CD4-positive, alpha-beta T cell (primary cell): ENCODE measurements around the gene FOCAD. TPM values are rescaled to one million over a fixed set of nuclear protein-coding genes. Genes with fewer than 3 reads are reported as not detected.

ENCODE experiments used
- ATAC-seq: fragments of 200-7000 bp; cut with Tn5 transposase; one replicate; pipeline ENCODE4 v1.10.0; 2022; ENCODE audit warnings: mild to moderate bottlenecking; ENCODE audit not compliant: poor library complexity
- CTCF ChIA-PET: fragments of 350-600 bp; sonication (Branson Sonifier 250); formaldehyde crosslinking; loops from one replicate; lab custom pipeline; 2021; ENCODE audit warnings: antibody characterized with exemption, inconsistent platforms; lab: Charles Lee
- POLR2A ChIA-PET: fragments of 350-600 bp; sonication (Branson Sonifier 250); formaldehyde crosslinking; loops from one replicate; lab custom pipeline; 2021; ENCODE audit warnings: antibody characterized with exemption, inconsistent platforms; lab: Charles Lee
- DNase-seq, 14 experiments: peaks; one replicate each; pipeline ENCODE4 v3.0.0-alpha.2; 2013 to 2020; ENCODE audit warnings: mixed read lengths in 2 of 14
- H3K27ac ChIP-seq, 2 donors: one replicate each; pipeline versions ENCODE4 v1.5.1 to v1.7.0; 2013; ENCODE audit warnings: low read length in 2 of 2, low read depth in 1 of 2, mild to moderate bottlenecking in 1 of 2
- H3K27me3 ChIP-seq, 2 experiments: 1 replicate in 1 of 2; 2 replicates in 1 of 2; pipeline versions ENCODE4 v1.6.1 to v1.7.0; 2013; ENCODE audit warnings: low read length in 2 of 2, control low read depth in 1 of 2, mild to moderate bottlenecking in 1 of 2, moderate library complexity in 1 of 2; ENCODE audit not compliant: insufficient read depth in 2 of 2, control insufficient read depth in 1 of 2
- H3K36me3 ChIP-seq: one replicate; pipeline ENCODE4 v1.6.1; 2013; ENCODE audit warnings: low read length, control low read depth; ENCODE audit not compliant: insufficient read depth
- H3K4me1 ChIP-seq: one replicate; pipeline ENCODE4 v1.6.1; 2013; ENCODE audit warnings: low read length, control low read depth; ENCODE audit not compliant: insufficient read depth
- H3K4me3 ChIP-seq: one replicate; pipeline ENCODE4 v1.5.1; 2013; ENCODE audit warnings: mild to moderate bottlenecking, low read length, moderate library complexity
- H3K9me3 ChIP-seq, 2 experiments: 1 replicate in 1 of 2; 2 replicates in 1 of 2; pipeline versions ENCODE4 v1.6.1 to v1.7.0; 2013; ENCODE audit warnings: low read length in 2 of 2, mild to moderate bottlenecking in 2 of 2, control low read depth in 1 of 2, moderate library complexity in 1 of 2; ENCODE audit not compliant: control insufficient read depth in 1 of 2, insufficient read depth in 1 of 2
- H3K27ac Mint-ChIP-seq: one replicate; pipeline ENCODE4 v1.8.0; 2020; ENCODE audit warnings: mixed read lengths
- H3K27me3 Mint-ChIP-seq: one replicate; pipeline ENCODE4 v1.8.0; 2021; ENCODE audit warnings: mixed read lengths
- H3K36me3 Mint-ChIP-seq: one replicate; pipeline ENCODE4 v1.8.0; 2021; ENCODE audit warnings: low read depth, mixed read lengths
- H3K4me1 Mint-ChIP-seq: one replicate; pipeline ENCODE4 v1.8.0; 2021; ENCODE audit warnings: low read depth, mixed read lengths
- H3K4me3 Mint-ChIP-seq: one replicate; pipeline ENCODE4 v1.8.0; 2020; ENCODE audit warnings: mild to moderate bottlenecking, mixed read lengths
- H3K9me3 Mint-ChIP-seq: one replicate; pipeline ENCODE4 v1.8.0; 2020; ENCODE audit warnings: mixed read lengths
- CTCF ChIP-seq: fragments of 200-600 bp; IDR thresholded peaks from one replicate; pipeline ENCODE4 v1.8.0; 2022; ENCODE audit warnings: antibody characterized with exemption, mild to moderate bottlenecking
- intact Hi-C, 2 experiments: fragments of 100-400 bp; cut with DNase I in 1 of 2; cut with micrococcal nuclease in 1 of 2; formaldehyde crosslinking; loops; one replicate each; pipeline versions ENCODE4 v1.15.1 to v1.9.0; 2023 to 2025; cut with DNase I, micrococcal nuclease
- total RNA-seq, 174 experiments: library from RNA in 2 of 174; stranded (reverse) in 2 of 174; gene quantifications; one replicate each; pipeline ENCODE4 v1.2.3 and lab custom pipeline; 2021 to 2026

Gene FOCAD
- total RNA-seq, 2 experiments from 2014 or later: 12.4 to 14.1 TPM

- Histone ChIP-seq H3K36me3 (no peaks in the 10 kb centered on the region), H3K9me3 (no peaks in the 10 kb centered on the region), H3K27ac (no peak overlapping the region), H3K4me1 (peaks cover 7% of the 10 kb centered on the region), H3K27me3 (no peaks in the 10 kb centered on the region), H3K4me3 (no peak overlapping the region)
- no peak overlapping the region for H3K4me3 Mint-ChIP-seq
- no peaks in the 10 kb centered on the region for H3K27me3 Mint-ChIP-seq
- intact Hi-C loops: loop anchor here in 1 of 2 experiments (10.0 kb wide), 1 partner anchor 135 kb away; no protein-coding TSS in a partner anchor
- CTCF ChIA-PET: interaction anchor here (0.8 kb wide), 1 partner anchor 10 kb away, joined by 3 read pairs; no protein-coding TSS in a partner anchor
- H3K27ac Mint-ChIP-seq: no peak overlapping the region
- H3K36me3 Mint-ChIP-seq: no peaks in the 10 kb centered on the region
- TF ChIP-seq CTCF: no peak
- POLR2A ChIA-PET: no interaction called here
- ATAC-seq (no peak), DNase-seq (no peak)
- no peaks in the 10 kb centered on the region for H3K9me3 Mint-ChIP-seq
- H3K4me1 Mint-ChIP-seq: peaks cover 7% of the 10 kb centered on the region
Measured at GRCh38 chr9:20689833-20690232, 5.8 kb downstream of the FOCAD start.

- Mint-ChIP-seq H3K4me3 (no peak overlapping the region), H3K36me3 (no peaks in the 10 kb centered on the region), H3K4me1 (peaks cover 6% of the 10 kb centered on the region), H3K9me3 (no peaks in the 10 kb centered on the region), H3K27ac (no peak overlapping the region), H3K27me3 (no peaks in the 10 kb centered on the region)
- intact Hi-C loops: no loop called here
- ChIA-PET POLR2A (no interaction called here), CTCF (no interaction called here)
- Histone ChIP-seq H3K36me3 (no peaks in the 10 kb centered on the region), H3K9me3 (no peaks in the 10 kb centered on the region), H3K27me3 (no peaks in the 10 kb centered on the region), H3K27ac (no peak overlapping the region), H3K4me1 (no peaks in the 10 kb centered on the region), H3K4me3 (no peak overlapping the region)
- no peak for TF ChIP-seq CTCF
- ATAC-seq (no peak), DNase-seq (no peak)
Measured at GRCh38 chr9:20692554-20692953, 8.5 kb downstream of the FOCAD start.

- Mint-ChIP-seq H3K4me1 (peaks cover 6% of the 10 kb centered on the region), H3K36me3 (no peaks in the 10 kb centered on the region), H3K4me3 (no peak overlapping the region), H3K27me3 (no peaks in the 10 kb centered on the region), H3K27ac (no peak overlapping the region), H3K9me3 (no peaks in the 10 kb centered on the region)
- Histone ChIP-seq H3K36me3 (no peaks in the 10 kb centered on the region), H3K9me3 (no peaks in the 10 kb centered on the region), H3K27me3 (no peaks in the 10 kb centered on the region), H3K4me3 (no peak overlapping the region), H3K27ac (no peak overlapping the region), H3K4me1 (no peaks in the 10 kb centered on the region)
- POLR2A ChIA-PET: no interaction called here
- no peak for TF ChIP-seq CTCF
- ATAC-seq: no peak
- DNase-seq: no peak
- intact Hi-C loops: no loop called here
- CTCF ChIA-PET: no interaction called here
Measured at GRCh38 chr9:20693068-20693467, 9.0 kb downstream of the FOCAD start.
